ENCODE results near the gene HAUS5.

DNA sequence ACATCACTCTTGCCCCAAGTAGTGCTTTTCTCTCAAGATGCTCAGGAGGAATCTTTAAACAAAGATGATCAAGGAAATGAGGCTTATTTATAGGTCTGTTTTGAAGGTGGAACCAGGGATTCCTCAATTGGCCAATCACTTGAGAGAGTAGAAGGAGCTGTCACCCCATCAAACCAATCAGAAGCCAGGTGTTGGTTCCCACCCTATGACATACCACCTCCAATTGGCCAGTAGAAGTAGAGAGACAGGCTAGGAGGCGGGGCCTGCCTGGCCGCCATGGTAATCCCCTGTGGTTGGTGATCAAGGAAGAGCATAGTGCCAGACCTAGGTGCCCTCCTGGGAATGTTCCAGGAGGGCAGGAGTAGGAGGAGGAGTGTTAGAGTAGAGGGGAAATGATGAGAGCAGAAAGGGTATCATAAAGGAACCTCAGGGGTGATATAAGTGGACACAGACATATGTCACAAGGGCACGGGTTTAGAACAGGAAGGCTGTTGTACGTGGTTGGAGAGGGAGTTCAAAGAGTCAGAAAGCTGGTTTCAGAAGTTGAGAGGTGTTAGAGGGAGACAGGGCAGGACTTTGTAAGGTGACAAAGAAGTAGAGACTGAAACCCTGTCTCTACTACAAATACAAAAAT, 16.1 kb upstream of the HAUS5 start:
- TF ChIP-seq, protein P1, sequence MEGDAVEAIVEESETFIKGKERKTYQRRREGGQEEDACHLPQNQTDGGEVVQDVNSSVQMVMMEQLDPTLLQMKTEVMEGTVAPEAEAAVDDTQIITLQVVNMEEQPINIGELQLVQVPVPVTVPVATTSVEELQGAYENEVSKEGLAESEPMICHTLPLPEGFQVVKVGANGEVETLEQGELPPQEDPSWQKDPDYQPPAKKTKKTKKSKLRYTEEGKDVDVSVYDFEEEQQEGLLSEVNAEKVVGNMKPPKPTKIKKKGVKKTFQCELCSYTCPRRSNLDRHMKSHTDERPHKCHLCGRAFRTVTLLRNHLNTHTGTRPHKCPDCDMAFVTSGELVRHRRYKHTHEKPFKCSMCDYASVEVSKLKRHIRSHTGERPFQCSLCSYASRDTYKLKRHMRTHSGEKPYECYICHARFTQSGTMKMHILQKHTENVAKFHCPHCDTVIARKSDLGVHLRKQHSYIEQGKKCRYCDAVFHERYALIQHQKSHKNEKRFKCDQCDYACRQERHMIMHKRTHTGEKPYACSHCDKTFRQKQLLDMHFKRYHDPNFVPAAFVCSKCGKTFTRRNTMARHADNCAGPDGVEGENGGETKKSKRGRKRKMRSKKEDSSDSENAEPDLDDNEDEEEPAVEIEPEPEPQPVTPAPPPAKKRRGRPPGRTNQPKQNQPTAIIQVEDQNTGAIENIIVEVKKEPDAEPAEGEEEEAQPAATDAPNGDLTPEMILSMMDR (IDR thresholded peaks at IDR 0.05) = no peak
- no peak for TF ChIP-seq EZH2 (IDR thresholded peaks at IDR 0.05; ENCODE audit: borderline replicate concordance, insufficient read depth, low read depth, low read length, poor library complexity, severe bottlenecking)

Data from B cell (primary cell).